Measurements from ENCODE around the gene ZGPAT. TPM values are rescaled to one million over a fixed set of nuclear protein-coding genes. Genes with fewer than 3 reads are reported as not detected.

ZGPAT gene
- total and polyA plus RNA-seq, 2 of the 13 experiments (the other 11 are each of a cell fraction or from before 2014, with no cell fraction given): 23.0 to 41.9 TPM

- no peak for TF ChIP-seq HOXA5 (CRISPR knock-in tag; IDR thresholded peaks at IDR 0.05)
- no peak for TF ChIP-seq GMEB2 (CRISPR knock-in tag; IDR thresholded peaks at IDR 0.05; ENCODE audit: low read depth)
- no peak for TF ChIP-seq BRD4 (CRISPR knock-in tag; IDR thresholded peaks at IDR 0.05)
- no peak for TF ChIP-seq ZBTB33 (CRISPR knock-in tag; IDR thresholded peaks at IDR 0.05)
Measured at GRCh38 chr20:63693733-63694583, 13.9 kb upstream of the ZGPAT start (continued).

DNA sequence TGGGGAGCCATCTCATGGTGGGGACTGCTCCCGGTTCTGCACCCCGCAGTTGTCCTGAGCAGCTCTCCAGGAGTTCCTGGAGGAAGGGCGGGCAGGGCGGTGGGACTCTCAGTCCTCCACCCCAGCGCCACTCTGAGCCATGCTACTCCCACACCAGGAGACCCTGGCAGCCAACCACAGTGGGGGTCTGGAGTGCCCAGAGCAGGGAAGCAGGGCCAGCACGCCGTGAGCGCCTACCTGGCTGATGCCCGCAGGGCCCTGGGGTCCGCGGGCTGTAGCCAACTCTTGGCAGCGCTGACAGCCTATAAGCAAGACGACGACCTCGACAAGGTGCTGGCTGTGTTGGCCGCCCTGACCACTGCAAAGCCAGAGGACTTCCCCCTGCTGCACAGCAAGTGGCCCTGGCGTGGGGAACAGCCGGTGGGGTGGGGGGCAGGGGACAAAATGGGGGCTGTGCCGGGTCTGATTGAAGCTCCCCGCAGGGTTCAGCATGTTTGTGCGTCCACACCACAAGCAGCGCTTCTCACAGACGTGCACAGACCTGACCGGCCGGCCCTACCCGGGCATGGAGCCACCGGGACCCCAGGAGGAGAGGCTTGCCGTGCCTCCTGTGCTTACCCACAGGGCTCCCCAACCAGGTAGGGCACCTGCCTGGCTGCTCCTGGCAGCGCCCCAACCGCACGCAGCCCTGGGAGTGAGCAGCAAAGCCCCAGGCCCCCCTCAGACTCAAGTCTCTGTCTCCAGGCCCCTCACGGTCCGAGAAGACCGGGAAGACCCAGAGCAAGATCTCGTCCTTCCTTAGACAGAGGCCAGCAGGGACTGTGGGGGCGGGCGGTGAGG lies 13.0 kb upstream of the ZGPAT start:
- in situ Hi-C loops (cut with HindIII; ENCODE audit: extremely low pct_ligation_motif_present, low pct_unique_long_range_greater_than_20kb): no loop called here
- POLR2A ChIA-PET: no interaction called here
- CTCF ChIA-PET (ENCODE audit: low intra/inter-chr PET ratio, low total read pairs): no interaction called here
- no peak for TF ChIP-seq ATAD3A (CRISPR knock-in tag; IDR thresholded peaks at IDR 0.05)
- TF ChIP-seq HMG20A (CRISPR knock-in tag; IDR thresholded peaks at IDR 0.05; ENCODE audit: borderline replicate concordance): no peak
- no peak for TF ChIP-seq CBX5 (CRISPR knock-in tag; IDR thresholded peaks at IDR 0.05; ENCODE audit: borderline replicate concordance)
- peak; percentile 85 for TF ChIP-seq AGO2 (optimal IDR thresholded peaks at IDR 0.05; ENCODE audit: low read depth, low read length)
- TF ChIP-seq, protein P1, sequence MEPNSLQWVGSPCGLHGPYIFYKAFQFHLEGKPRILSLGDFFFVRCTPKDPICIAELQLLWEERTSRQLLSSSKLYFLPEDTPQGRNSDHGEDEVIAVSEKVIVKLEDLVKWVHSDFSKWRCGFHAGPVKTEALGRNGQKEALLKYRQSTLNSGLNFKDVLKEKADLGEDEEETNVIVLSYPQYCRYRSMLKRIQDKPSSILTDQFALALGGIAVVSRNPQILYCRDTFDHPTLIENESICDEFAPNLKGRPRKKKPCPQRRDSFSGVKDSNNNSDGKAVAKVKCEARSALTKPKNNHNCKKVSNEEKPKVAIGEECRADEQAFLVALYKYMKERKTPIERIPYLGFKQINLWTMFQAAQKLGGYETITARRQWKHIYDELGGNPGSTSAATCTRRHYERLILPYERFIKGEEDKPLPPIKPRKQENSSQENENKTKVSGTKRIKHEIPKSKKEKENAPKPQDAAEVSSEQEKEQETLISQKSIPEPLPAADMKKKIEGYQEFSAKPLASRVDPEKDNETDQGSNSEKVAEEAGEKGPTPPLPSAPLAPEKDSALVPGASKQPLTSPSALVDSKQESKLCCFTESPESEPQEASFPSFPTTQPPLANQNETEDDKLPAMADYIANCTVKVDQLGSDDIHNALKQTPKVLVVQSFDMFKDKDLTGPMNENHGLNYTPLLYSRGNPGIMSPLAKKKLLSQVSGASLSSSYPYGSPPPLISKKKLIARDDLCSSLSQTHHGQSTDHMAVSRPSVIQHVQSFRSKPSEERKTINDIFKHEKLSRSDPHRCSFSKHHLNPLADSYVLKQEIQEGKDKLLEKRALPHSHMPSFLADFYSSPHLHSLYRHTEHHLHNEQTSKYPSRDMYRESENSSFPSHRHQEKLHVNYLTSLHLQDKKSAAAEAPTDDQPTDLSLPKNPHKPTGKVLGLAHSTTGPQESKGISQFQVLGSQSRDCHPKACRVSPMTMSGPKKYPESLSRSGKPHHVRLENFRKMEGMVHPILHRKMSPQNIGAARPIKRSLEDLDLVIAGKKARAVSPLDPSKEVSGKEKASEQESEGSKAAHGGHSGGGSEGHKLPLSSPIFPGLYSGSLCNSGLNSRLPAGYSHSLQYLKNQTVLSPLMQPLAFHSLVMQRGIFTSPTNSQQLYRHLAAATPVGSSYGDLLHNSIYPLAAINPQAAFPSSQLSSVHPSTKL (CRISPR knock-in tag; IDR thresholded peaks at IDR 0.05): no peak
- TF ChIP-seq MAX (IDR thresholded peaks at IDR 0.05): no peak
- TF ChIP-seq ZFP82 (CRISPR knock-in tag; IDR thresholded peaks at IDR 0.05; ENCODE audit: borderline replicate concordance): peak; percentile 7; the same call in 1 of the 2 replicates
- no peak for TF ChIP-seq ZNF501 (CRISPR knock-in tag; IDR thresholded peaks at IDR 0.05)
- TF ChIP-seq RARA (CRISPR knock-in tag; IDR thresholded peaks at IDR 0.05): no peak

More for the DNA sequence above, 13.0 kb upstream of the ZGPAT start:
- ATAC-seq (no peak), FAIRE-seq (no peak), DNase-seq (ENCODE audit: low spot score) (no peak)
- no peak overlapping the region for H2AFZ ChIP-seq (ENCODE audit: low read length)
- intact Hi-C loops (cut with micrococcal nuclease; ENCODE audit: unreplicated experiment): no loop called here
- H3K27ac ChIP-seq (ENCODE audit: extremely low read length, insufficient read depth, low read length): no peak overlapping the region
- H3K27me3 ChIP-seq (ENCODE audit: control insufficient read depth in 1 of 2, insufficient read depth in 2 of 2, low read length in 2 of 2): no peaks in the 10 kb centered on the region
- peaks cover 4% of the 10 kb centered on the region; the same call in 1 of the 2 replicates for H4K20me1 ChIP-seq (ENCODE audit: insufficient read depth, low read length)
- no peak overlapping the region for H3K9ac ChIP-seq (ENCODE audit: insufficient read depth, low read depth, low read length)
- H3K4me1 ChIP-seq (ENCODE audit: insufficient read depth, low read length): peaks cover 21% of the 10 kb centered on the region
- no peak overlapping the region for H3K4me3 ChIP-seq (replicated peaks in 1 of 3; ENCODE audit: insufficient read depth in 1 of 3, low read depth in 2 of 3, low read length in 3 of 3)
- H3K79me2 ChIP-seq (ENCODE audit: insufficient read depth, low read length): no peaks in the 10 kb centered on the region
- H3K9me3 ChIP-seq (ENCODE audit: low read length): no peaks in the 10 kb centered on the region
- peaks cover 3 to 4% of the 10 kb centered on the region in 2 experiments; a peak in 3 of 5 replicates for H3K36me3 ChIP-seq (replicated peaks in 1 of 2; ENCODE audit: control insufficient read depth in 1 of 2, insufficient read depth in 2 of 2, low read length in 2 of 2)
- no peak overlapping the region for H3K4me2 ChIP-seq (ENCODE audit: low read depth, low read length)
- BruUV-seq (replicated peaks): no TSS peak
- WGBS (ENCODE audit: low lambda C conversion rate): 97% methylated on average over 27 of the region's 37 CpGs
